ENCODE data around the gene GREB1.

GRCh38 chr2:11581797-11582611 lies 48.2 kb downstream of the GREB1 start:
- TF ChIP-seq CTCF (conservative IDR thresholded peaks at IDR 0.05; ENCODE audit: low read depth, low read length) (no peak), EZH2 (IDR thresholded peaks at IDR 0.05; ENCODE audit: low read length, unreplicated experiment) (no peak), EZH2phosphoT487 (IDR thresholded peaks at IDR 0.05; ENCODE audit: borderline replicate concordance, low read length) (no peak)
